MG63 (cell line): ENCODE measurements around the gene TMEM184C. TPM values are rescaled to one million over a fixed set of nuclear protein-coding genes. Genes with fewer than 3 reads are reported as not detected.

Experiments used
- DNase-seq: peaks from one replicate; pipeline ENCODE4 v3.0.0-alpha.2; 2020
- H3K27me3 ChIP-seq: fragments of 250-450 bp; sonication (Bioruptor Pico); 2 replicates; pipeline ENCODE4 v1.5.1; 2020; ENCODE audit warnings: mild to moderate bottlenecking, moderate library complexity
- H3K36me3 ChIP-seq: fragments of 250-450 bp; sonication (Bioruptor Pico); 2 replicates; pipeline ENCODE4 v1.5.1; 2020; ENCODE audit warnings: mild to moderate bottlenecking, moderate library complexity
- H3K4me3 ChIP-seq: fragments of 250-450 bp; sonication (Bioruptor Pico); 2 replicates; pipeline ENCODE4 v1.5.1; 2020; ENCODE audit warnings: mild to moderate bottlenecking, moderate library complexity
- H3K9me3 ChIP-seq: fragments of 250-450 bp; sonication (Bioruptor Pico); 2 replicates; pipeline ENCODE4 v1.5.1; 2020; ENCODE audit warnings: mild to moderate bottlenecking, moderate library complexity
- total RNA-seq: library from RNA; depleted of rRNA; stranded (reverse); fragments of >200 nt; shearing (Covaris generic); gene quantifications from 2 replicates; pipeline ENCODE4 v1.2.3, GENCODE V29; 2014; ENCODE audit warnings: low replicate concordance

TMEM184C gene
- total RNA-seq, 1 experiment from 2014 or later = 12.6 TPM

DNA sequence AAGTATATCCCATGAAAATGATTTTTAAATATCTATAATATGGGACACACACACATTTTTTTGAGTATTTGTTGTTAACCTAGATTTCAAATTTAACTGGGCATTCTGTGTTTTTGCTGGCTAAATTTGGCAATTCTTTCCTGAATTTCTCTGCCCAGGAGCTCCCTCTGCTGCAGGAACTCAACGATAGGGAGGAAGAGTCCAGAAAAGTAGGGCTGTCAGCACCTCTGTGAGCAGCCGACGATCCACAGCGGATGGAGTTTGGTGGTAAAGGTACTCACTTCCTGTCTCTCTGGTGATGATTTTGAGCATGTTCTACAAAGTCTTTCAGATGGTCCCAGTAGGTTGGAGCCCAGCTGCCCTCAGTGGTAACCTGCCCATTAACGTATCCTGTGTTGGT lies 23.1 kb upstream of the TMEM184C start:
- no peak for DNase-seq
- no peaks in the 10 kb centered on the region for H3K36me3 ChIP-seq
- H3K27me3 ChIP-seq = no peaks in the 10 kb centered on the region
- H3K4me3 ChIP-seq = no peak overlapping the region
- H3K9me3 ChIP-seq = no peaks in the 10 kb centered on the region

- H3K4me3 ChIP-seq = no peak overlapping the region
- no peaks in the 10 kb centered on the region for H3K9me3 ChIP-seq
- DNase-seq = no peak
- no peaks in the 10 kb centered on the region for H3K36me3 ChIP-seq
- H3K27me3 ChIP-seq = no peaks in the 10 kb centered on the region
These were observed 22.6 kb upstream of the TMEM184C start for GRCh38 chr4:147594578-147594977.

- Histone ChIP-seq H3K9me3 (no peaks in the 10 kb centered on the region), H3K4me3 (no peak overlapping the region)
- DNase-seq = no peak
These were observed 20.8 kb upstream of the TMEM184C start for GRCh38 chr4:147596377-147596776.

DNA sequence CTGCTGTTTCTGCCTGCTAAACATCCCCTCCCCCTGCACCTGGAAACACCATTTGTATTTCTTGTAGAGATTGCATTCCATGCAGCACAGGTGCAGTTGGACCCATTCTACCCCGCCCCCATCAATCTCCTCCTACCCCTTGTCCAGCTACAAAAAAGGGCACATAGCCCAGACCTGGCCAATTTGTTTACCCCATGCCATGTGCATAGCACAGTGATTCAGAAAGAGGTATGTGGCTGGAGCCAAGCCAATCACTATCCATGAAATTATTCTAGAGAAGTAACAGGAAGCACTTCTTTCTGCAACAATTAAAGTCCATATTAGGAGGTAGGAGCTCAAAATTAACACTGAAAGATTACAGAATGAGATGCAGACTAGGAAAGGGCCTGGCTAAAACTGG lies 20.2 kb upstream of the TMEM184C start:
- Histone ChIP-seq H3K9me3 (no peaks in the 10 kb centered on the region), H3K4me3 (no peak overlapping the region), H3K36me3 (no peaks in the 10 kb centered on the region), H3K27me3 (no peaks in the 10 kb centered on the region)
- DNase-seq = peak; percentile 80

More at GRCh38 chr4:147596377-147596776, 20.8 kb upstream of the TMEM184C start:
- H3K36me3 ChIP-seq = no peaks in the 10 kb centered on the region
- no peaks in the 10 kb centered on the region for H3K27me3 ChIP-seq

DNA sequence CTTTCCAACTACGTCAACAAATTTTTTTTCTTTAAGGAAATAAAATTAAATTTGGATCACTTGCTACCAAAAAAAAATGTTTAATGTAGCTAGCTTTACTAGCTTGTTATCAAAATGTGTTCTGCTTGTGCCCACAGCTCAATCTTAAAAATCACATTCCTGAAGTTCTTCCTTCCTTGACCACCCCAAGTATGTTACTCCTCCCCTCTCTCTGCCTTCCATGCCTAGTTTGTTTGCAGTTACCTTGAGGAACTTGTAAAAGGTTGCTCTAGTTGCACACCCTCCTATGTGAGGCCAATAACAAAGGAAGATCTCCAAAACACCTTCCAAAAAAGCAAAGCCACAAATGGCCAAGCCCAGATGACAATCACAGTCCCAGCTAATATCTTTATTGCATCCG lies 19.6 kb upstream of the TMEM184C start:
- H3K4me3 ChIP-seq = no peak overlapping the region
- no peaks in the 10 kb centered on the region for H3K9me3 ChIP-seq
- DNase-seq = no peak

GRCh38 chr4:147599206-147599605 lies 18.0 kb upstream of the TMEM184C start:
- Histone ChIP-seq H3K27me3 (no peaks in the 10 kb centered on the region), H3K4me3 (no peak overlapping the region), H3K9me3 (no peaks in the 10 kb centered on the region), H3K36me3 (no peaks in the 10 kb centered on the region)
- no peak for DNase-seq

More for the DNA sequence above, 19.6 kb upstream of the TMEM184C start:
- Histone ChIP-seq H3K36me3 (no peaks in the 10 kb centered on the region), H3K27me3 (no peaks in the 10 kb centered on the region)

DNA sequence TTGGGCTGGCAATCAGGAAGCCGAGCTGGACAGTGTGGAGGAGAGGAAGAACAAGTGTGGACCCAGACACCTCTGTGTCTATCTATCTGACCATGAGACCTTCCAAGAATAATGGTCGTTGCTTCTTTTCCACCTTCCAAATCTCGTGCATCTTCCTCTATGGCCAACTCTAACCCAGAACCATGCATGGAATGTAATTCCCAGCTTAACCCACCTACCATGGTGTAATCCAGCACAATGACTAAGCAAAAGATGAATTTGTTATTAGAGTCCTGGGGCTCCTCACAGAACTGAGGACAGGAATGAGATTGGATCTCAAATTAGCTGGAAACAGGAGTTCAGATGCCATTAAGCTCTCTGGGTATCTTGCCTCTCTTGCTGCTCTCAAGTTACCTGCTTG lies 17.4 kb upstream of the TMEM184C start:
- Histone ChIP-seq H3K4me3 (no peak overlapping the region), H3K36me3 (no peaks in the 10 kb centered on the region), H3K27me3 (no peaks in the 10 kb centered on the region), H3K9me3 (no peaks in the 10 kb centered on the region)
- DNase-seq = no peak

DNA sequence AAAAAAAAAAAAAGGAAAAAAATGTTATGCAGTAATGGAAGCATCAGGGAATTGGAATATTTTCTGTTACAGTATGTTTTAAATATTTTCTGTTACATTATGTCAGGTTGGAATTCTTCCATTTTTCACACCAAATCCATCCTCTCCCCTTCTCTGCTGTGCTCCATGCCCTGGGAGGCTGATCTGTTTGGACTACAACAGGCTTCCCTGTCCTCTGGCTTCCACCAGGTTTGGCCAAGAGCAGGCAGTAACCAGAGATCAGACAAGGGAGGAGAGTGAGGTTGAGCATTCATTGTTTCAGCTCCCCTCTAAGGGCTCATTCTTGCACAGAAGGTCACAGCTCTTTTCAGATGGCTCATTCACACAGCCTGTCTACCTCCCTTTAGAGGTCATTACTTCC lies 11.7 kb upstream of the TMEM184C start:
- no peaks in the 10 kb centered on the region for H3K36me3 ChIP-seq
- no peak for DNase-seq
- no peaks in the 10 kb centered on the region for H3K9me3 ChIP-seq
- H3K4me3 ChIP-seq = no peak overlapping the region
- no peaks in the 10 kb centered on the region for H3K27me3 ChIP-seq

- no peaks in the 10 kb centered on the region for H3K27me3 ChIP-seq
- DNase-seq = no peak
- no peak overlapping the region for H3K4me3 ChIP-seq
- H3K9me3 ChIP-seq = no peaks in the 10 kb centered on the region
- no peaks in the 10 kb centered on the region for H3K36me3 ChIP-seq
These were observed 9.7 kb upstream of the TMEM184C start for GRCh38 chr4:147607471-147607870.

DNA sequence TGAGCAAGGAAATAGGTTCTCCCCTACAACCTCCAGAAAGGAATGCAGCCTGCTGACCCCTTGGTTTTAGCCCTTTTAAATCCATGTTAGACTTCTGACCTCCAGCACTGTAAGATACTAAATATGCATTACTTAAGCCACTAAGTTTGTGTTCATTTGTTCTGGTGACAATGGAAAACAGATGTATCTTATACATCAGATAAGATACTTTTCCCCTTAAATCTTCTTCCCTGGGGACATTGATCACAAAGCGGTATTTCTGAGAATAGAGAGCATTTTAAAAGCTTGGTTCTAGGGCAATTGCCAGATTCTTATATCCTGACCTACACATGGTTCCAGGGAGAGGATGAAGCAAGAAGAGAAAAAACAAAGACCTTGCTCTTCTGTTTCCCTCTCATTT lies 6.5 kb upstream of the TMEM184C start:
- Histone ChIP-seq H3K27me3 (no peaks in the 10 kb centered on the region), H3K4me3 (no peak overlapping the region), H3K9me3 (no peaks in the 10 kb centered on the region), H3K36me3 (no peaks in the 10 kb centered on the region)
- DNase-seq = no peak

DNA sequence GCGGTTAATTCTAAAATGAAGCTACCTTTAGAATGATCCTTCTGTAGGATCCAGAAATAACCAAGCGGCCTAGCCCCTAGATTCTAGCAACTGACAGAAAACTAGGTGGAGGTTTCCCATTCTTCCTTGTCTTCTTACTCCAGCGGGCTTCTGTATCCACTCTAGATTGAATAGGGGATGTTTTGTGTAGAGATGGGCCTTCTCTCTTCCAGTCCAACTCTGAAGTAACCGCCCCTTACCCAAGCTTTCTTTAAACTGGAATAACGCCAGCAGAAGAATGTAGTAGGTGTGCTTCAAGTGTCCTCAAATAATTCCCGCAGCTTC lies 386 bp upstream of the TMEM184C start:
- Histone ChIP-seq H3K9me3 (no peaks in the 10 kb centered on the region), H3K36me3 (no peaks in the 10 kb centered on the region; the same call in 1 of the 2 replicates), H3K27me3 (no peaks in the 10 kb centered on the region), H3K4me3 (peak overlapping the region; percentile 78)
- no peak for DNase-seq

DNA sequence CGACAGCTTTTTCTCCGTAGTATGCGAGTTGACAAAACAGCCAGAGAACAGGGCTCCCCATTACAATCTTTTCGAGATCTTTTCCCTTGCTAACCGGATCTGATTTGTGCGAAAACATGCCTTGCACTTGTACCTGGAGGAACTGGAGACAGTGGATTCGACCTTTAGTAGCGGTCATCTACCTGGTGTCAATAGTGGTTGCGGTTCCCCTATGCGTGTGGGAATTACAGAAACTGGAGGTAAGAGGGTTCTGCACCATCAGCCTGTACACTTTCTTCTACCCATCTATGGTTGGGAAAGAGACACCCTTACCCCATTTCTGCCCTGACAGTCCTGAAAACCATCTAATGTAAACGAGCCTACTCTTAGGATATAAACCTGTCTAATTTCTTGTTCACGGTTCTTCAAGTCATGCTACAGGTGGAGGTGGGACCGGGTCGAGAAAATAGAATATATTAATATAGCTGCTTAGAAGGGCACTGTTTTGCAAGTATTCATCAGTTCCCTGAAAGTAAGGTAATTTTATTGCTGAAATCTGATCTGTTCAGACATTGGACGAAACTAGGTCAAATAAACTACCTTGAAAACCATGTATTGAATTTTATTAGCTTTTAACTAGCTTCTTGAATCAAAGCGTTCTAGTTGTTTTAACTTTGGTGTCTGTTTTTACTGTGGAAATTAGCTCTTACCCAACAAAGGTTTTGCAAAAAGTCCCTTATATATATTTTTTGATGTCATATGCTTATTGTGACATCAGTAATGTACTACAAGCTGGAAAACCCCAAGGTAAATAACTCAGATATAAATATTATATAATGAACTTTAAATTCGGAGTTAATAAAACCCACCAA lies 869 bp downstream of the TMEM184C start:
- H3K9me3 ChIP-seq = no peaks in the 10 kb centered on the region
- no peaks in the 10 kb centered on the region; the same call in 1 of the 2 replicates for H3K36me3 ChIP-seq
- H3K27me3 ChIP-seq = no peaks in the 10 kb centered on the region
- no peak for DNase-seq
- peak overlapping the region; percentile 78 for H3K4me3 ChIP-seq

DNA sequence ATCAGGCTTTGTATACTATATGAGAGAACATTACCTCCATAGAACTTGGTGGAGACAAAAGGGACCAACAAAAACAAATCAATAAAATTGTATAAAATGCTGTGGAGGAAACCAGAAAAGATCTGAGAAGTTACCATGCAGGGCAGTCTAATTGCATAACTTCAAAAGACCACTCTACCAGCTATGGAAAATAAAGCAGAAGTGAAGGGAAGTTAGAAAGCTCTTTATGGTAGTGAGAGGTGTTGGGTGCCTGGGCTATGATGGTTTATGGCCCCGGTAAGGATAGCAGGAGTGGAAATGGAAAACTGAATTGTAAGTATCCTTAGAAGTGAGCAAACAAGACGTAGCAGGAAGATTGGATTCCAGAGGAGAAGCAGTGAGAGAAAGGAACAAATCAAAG lies 3.1 kb downstream of the TMEM184C start:
- peaks cover 12% of the 10 kb centered on the region for H3K36me3 ChIP-seq
- no peak overlapping the region for H3K4me3 ChIP-seq
- H3K27me3 ChIP-seq = no peaks in the 10 kb centered on the region
- H3K9me3 ChIP-seq = no peaks in the 10 kb centered on the region
- DNase-seq = no peak

DNA sequence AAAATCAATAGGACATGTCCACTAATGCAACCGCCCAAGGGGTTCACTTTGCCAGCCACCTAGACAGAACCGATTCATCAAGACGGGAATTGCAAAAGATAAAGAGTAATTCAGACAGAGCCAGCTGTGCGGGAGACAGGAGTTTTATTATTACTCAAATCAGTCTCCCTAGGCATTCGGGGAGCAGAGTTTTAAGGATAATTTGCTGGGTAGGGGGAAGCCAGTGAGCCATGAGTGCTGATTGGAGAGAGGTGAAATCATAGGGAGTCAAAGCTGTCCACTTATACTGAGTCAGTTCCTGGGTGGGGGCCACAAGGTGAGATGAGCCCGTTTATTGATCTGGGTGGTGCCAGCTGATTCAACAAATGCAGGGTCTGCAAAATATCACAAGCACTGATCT lies 8.5 kb downstream of the TMEM184C start:
- H3K36me3 ChIP-seq = peaks cover 20% of the 10 kb centered on the region

DNA sequence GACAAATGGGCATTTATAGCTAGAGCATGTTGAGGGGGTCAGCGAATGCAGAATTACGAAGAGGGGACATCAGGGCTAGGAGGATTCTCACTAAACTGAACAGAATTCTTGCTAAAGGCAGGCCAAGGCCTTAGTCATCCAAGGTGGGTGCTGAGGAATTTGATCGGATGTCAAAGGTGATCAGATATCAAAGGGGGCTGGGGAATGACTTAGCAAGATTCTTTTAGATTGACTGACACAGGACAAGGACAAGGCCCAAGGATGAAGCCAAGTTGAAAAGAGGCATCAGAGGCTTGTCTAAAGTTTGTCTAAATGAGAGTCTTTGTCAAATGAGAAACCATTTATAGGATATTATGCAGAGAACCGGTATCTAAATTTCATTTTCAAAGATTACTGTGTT lies 9.7 kb downstream of the TMEM184C start:
- Histone ChIP-seq H3K27me3 (no peaks in the 10 kb centered on the region), H3K4me3 (no peak overlapping the region), H3K36me3 (peaks cover 22% of the 10 kb centered on the region), H3K9me3 (no peaks in the 10 kb centered on the region)
- no peak for DNase-seq

More for the DNA sequence above, 8.5 kb downstream of the TMEM184C start:
- H3K27me3 ChIP-seq = no peaks in the 10 kb centered on the region
- no peak for DNase-seq
- H3K9me3 ChIP-seq = no peaks in the 10 kb centered on the region
- no peak overlapping the region for H3K4me3 ChIP-seq

DNA sequence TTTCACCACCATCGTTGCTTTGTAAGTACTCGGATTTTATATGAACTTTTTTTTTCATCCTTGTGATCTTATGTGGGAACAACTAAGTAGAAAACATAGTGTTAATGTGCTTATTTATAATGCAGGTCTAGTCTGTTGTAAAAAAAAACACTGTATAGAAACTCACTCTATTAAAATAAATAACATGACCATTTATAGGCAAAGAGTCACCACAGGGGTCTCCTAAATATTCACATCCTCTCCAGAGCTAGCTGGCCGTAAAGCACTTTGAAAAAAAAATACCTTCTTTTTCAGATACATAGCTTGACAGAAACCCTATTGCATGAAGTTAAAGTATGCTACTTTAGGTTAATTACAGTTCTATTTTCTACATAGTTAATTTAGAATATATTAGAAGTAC lies 11.2 kb downstream of the TMEM184C start:
- no peaks in the 10 kb centered on the region for H3K27me3 ChIP-seq
- H3K9me3 ChIP-seq = no peaks in the 10 kb centered on the region
- H3K4me3 ChIP-seq = no peak overlapping the region
- no peak for DNase-seq
- H3K36me3 ChIP-seq = peaks cover 29% of the 10 kb centered on the region

GRCh38 chr4:147629783-147630730 lies 12.9 kb downstream of the TMEM184C start:
- no peak overlapping the region for H3K4me3 ChIP-seq
- no peaks in the 10 kb centered on the region for H3K27me3 ChIP-seq
- DNase-seq = no peak
- no peaks in the 10 kb centered on the region for H3K9me3 ChIP-seq
- H3K36me3 ChIP-seq = peaks cover 25% of the 10 kb centered on the region
